Astrocyte of the spinal cord (primary cell): ENCODE data around the gene ARHGAP9.

Experiments
- DNase-seq: peaks from one replicate; pipeline ENCODE4 v3.0.0; 2011; ENCODE audit warnings: low read depth, low spot score
- H3K4me3 ChIP-seq: 2 replicates; pipeline ENCODE4 v1.5.1; 2011; ENCODE audit warnings: low read depth, mild to moderate bottlenecking, low read length, moderate library complexity
- CTCF ChIP-seq: IDR thresholded peaks from 2 replicates; pipeline ENCODE4 v1.5.1; 2012; ENCODE audit warnings: low read depth, mild to moderate bottlenecking, low read length, inconsistent platforms
- in situ Hi-C: cut with HindIII; loops from 2 replicates; pipeline ENCODE4 v1.10.0; 2017; ENCODE audit warnings: low sequenced_read_pairs

The ARHGAP9 gene

GRCh38 chr12:57474862-57475261 lies 4.8 kb downstream of the ARHGAP9 start:
- in situ Hi-C loops: no loop called here
- no peak overlapping the region for H3K4me3 ChIP-seq
- TF ChIP-seq CTCF: no peak

GRCh38 chr12:57474430-57474829 lies 5.2 kb downstream of the ARHGAP9 start:
- H3K4me3 ChIP-seq: no peak overlapping the region
- DNase-seq: no peak
- in situ Hi-C loops: no loop called here
- no peak for TF ChIP-seq CTCF

More at GRCh38 chr12:57474862-57475261, 4.8 kb downstream of the ARHGAP9 start:
- DNase-seq: no peak

- DNase-seq: no peak
- in situ Hi-C loops: no loop called here
- no peak overlapping the region for H3K4me3 ChIP-seq
- TF ChIP-seq CTCF: no peak
Measured at GRCh38 chr12:57473886-57474285, 5.8 kb downstream of the ARHGAP9 start.

- no peak overlapping the region for H3K4me3 ChIP-seq
- TF ChIP-seq CTCF: no peak
- DNase-seq: no peak
- in situ Hi-C loops: no loop called here
Measured at GRCh38 chr12:57473392-57473791, 6.3 kb downstream of the ARHGAP9 start.

- TF ChIP-seq CTCF: no peak
- H3K4me3 ChIP-seq: no peak overlapping the region
- DNase-seq: no peak
- in situ Hi-C loops: no loop called here
Measured at GRCh38 chr12:57472391-57472790, 7.3 kb downstream of the ARHGAP9 start.

- in situ Hi-C loops: no loop called here
- no peak for DNase-seq
- no peak overlapping the region for H3K4me3 ChIP-seq
- TF ChIP-seq CTCF: no peak
Measured at GRCh38 chr12:57471661-57472060, 8.0 kb downstream of the ARHGAP9 start.
